Stimulated activated CD4-positive, alpha-beta T cell treated with anti-CD3 and anti-CD28 coated beads, Interleukin-15, amount 100 ng/mL, for 48 hours (primary cell): ENCODE measurements around the gene CLEC5A.
"Not testable (repeated sequence)": the region's sequence is repeated elsewhere in the genome, so short reads cannot be mapped to it uniquely, and the experiment has no call there.

Experiments used
- DNase-seq, 2 donors: peaks; one replicate each; pipeline ENCODE4 v3.0.0-alpha.2; 2020; ENCODE audit warnings: low read depth in 2 of 2

Gene CLEC5A

GRCh38 chr7:141949021-141949420 is 2.2 kb upstream of the CLEC5A start:
- no peak for DNase-seq

GRCh38 chr7:141945356-141945755 is 1.4 kb downstream of the CLEC5A start:
- DNase-seq = no peak

GRCh38 chr7:141944811-141945210 is 2.0 kb downstream of the CLEC5A start:
- no peak for DNase-seq

GRCh38 chr7:141943846-141944245 is 2.9 kb downstream of the CLEC5A start:
- DNase-seq = no peak

- DNase-seq = no peak
Observed at GRCh38 chr7:141941075-141941474, 5.7 kb downstream of the CLEC5A start.

GRCh38 chr7:141930211-141930610 is 16.6 kb downstream of the CLEC5A start:
- DNase-seq = no peak

GRCh38 chr7:141928845-141929195 is 18.0 kb downstream of the CLEC5A start:
- DNase-seq = no peak

- no peak for DNase-seq
Observed at GRCh38 chr7:141928146-141928844, 18.5 kb downstream of the CLEC5A start.

GRCh38 chr7:141920281-141920680 is 26.5 kb downstream of the CLEC5A start:
- no peak for DNase-seq

- no peak for DNase-seq
Observed at GRCh38 chr7:141916099-141916498, 30.7 kb downstream of the CLEC5A start, which contains the start of gene OR9A4. Gene OR9A4 (plus strand): TSS chr7:141916399. CDS start chr7:141918876, 2,477 bp downstream.

GRCh38 chr7:141915565-141915964 is 31.2 kb downstream of the CLEC5A start:
- no peak for DNase-seq

GRCh38 chr7:141911391-141911790 is 35.4 kb downstream of the CLEC5A start:
- no peak for DNase-seq

- no peak for DNase-seq
Observed at GRCh38 chr7:141906285-141906684, 40.5 kb downstream of the CLEC5A start.

- not testable (repeated sequence) for DNase-seq
Observed at GRCh38 chr7:141899366-141899765, 47.4 kb downstream of the CLEC5A start.

GRCh38 chr7:141891336-141891735 is 55.4 kb downstream of the CLEC5A start:
- DNase-seq = no peak

GRCh38 chr7:141889321-141889720 is 57.5 kb downstream of the CLEC5A start:
- no peak for DNase-seq

GRCh38 chr7:141884539-141885225 is 62.1 kb downstream of the CLEC5A start:
- DNase-seq = no peak

- DNase-seq = no peak
Observed at GRCh38 chr7:141880960-141881359, 65.8 kb downstream of the CLEC5A start.

- no peak for DNase-seq
Observed at GRCh38 chr7:141877365-141877764, 69.4 kb downstream of the CLEC5A start.
